ENCODE data around the gene PKD2L2.
"Not testable (repeated sequence)": the region's sequence is repeated elsewhere in the genome, so short reads cannot be mapped to it uniquely, and the experiment has no call there.

The PKD2L2 gene

DNA sequence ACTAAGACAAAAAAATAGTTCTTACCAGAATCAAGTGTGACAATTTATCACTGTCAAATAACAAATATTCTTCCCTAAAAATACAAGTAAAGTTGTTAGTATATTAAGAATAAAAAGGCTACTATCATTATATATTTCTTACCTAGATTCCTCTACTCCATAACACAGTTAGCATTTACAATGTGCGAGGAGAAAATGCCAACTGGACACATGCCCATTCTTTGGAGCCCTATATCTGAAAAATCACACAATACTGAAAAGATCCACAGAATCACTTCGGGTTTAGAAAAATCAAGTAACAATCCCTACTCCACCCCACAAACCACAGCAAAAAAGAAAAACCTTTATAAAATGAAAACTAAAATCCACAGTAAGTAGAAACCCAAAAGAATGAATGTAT is 70.9 kb downstream of the PKD2L2 start:
- no peak for DNase-seq

- no peak for DNase-seq
These were observed 71.6 kb downstream of the PKD2L2 start for GRCh38 chr5:137960819-137961218.

DNA sequence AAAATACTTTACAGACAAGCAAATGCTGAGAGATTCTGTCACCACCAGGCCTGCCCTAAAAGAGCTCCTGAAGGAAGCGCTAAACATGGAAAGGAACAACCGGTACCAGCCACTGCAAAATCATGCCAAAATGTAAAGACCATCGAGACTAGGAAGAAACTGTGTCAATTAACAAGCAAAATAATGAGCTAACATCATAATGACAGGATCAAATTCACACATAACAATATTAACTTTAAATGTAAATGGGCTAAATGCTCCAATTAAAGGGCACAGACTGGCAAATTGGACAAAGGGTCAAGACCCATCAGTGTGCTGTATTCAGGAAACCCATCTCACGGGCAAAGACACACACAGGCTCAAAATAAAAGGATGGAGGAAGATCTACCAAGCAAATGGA is 81.1 kb downstream of the PKD2L2 start:
- not testable (repeated sequence) for DNase-seq

GRCh38 chr5:137975208-137975607 is 86.0 kb downstream of the PKD2L2 start:
- no peak for DNase-seq

DNA sequence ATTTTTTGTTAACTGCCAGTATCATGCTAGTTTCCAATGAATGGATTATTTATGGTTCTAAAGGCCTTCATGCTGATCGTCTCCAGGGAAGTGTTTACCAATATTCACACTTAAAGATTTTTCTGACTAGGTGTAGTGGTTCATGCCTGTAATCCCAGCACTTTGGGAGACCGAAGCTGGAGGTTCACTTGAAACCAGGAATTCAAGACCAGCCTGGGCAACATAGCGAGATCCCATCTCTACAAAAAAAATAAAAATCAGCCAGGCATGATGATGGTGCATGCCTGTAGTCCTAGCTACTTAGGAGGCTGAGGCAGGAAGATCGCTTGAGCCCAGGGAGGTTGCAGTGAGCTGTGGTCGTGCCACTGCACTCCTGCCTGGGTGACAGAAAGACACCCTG is 100.2 kb downstream of the PKD2L2 start:
- DNase-seq, result no peak
